CD4-positive, alpha-beta T cell treated with Interferon gamma for 1 hour (primary cell): ENCODE measurements around the gene ALPG.
"Not testable (repeated sequence)": the region's sequence is repeated elsewhere in the genome, so short reads cannot be mapped to it uniquely, and the experiment has no call there.

Experiments
- DNase-seq: peaks from one replicate; pipeline ENCODE4 v3.0.0-alpha.2; 2020

ALPG gene

DNA sequence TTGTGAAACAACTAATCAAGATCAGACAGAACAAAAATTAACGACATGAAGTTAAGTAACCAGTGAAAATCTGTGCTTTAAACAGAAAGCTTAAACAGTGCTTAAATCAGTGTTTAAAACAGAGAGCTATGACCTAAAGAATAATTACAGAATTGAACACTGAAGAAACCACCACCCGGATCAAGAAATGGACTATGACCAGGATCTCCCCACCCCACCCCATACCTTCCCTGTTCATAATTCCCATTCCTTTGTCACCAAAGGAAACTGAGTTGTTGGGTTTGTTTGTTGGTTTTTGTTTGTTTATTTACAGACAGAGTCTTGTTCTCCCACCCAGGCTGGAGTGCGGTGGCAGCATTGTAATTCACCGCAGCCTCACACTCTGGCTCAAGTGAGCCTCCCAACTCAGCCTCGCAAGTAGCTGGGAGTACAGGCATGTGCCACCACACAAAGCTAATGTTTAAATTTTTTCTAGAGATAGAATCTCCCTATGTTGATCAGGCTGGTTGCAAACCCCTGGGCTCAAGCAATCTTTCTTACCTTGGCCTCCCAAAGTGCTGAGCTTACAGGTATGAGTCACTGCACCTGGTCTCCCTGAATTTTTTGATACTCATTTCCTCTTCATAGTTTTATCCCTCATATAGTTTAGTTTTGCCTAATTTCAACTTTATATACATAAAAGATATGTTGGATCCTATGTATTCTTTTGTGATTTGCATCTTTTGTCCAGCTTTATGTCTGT, 8.2 kb upstream of the ALPG start:
- DNase-seq = no peak

DNA sequence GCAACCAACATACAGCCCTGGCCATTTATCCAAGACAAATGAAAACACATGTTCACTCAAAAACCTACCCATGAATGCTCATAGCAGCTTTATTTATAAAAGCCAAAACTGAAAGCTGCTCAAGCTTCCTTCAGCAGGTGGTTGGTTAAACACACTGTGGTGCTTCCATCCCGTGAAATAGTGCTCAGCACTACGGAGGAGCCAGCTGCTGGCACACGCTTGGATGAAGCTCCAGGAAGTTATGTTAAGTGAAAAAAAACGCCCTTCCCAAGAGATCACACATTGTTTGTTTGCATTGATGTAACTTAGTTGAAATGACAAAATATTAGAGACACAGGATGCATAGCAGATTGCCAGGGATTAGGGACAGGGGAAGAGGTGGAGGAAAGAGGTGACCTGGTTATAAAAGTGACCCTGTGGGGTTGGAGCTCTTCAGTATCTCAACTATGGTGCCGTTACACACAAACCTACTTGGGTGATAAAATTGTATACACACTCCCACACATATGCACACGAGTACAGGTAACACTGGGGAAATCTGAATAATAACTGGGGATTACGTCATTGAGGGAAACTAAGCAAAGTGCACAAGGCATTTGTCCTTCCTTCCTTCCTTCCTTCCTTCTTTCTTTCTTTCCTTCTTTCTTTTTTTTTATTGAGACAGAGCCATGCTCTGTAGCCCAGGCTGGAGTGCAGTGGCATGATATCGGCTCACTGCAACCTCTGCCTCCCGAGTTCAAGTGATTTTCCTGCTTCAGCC, 6.2 kb upstream of the ALPG start:
- no peak for DNase-seq

DNA sequence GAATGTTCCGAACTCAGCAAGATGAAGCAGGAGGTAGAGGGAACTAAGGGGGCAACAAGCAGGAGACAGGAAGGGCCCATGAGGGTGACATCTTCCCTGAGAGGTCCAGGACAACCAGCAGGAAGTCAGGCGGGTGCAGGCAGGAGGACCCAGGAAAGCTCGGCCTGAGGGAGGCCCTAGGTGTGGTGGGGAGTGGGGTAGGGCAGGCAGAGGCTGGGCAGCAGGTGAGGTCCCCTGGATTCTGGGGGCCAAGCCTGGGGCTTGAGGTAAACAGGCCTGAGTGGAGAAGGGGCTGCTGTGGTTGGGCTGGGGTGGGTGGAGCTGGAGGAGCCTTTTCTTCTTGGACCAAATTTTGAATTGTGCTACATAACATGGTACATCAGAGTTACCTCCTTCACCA, 4.1 kb upstream of the ALPG start:
- DNase-seq = no peak

DNA sequence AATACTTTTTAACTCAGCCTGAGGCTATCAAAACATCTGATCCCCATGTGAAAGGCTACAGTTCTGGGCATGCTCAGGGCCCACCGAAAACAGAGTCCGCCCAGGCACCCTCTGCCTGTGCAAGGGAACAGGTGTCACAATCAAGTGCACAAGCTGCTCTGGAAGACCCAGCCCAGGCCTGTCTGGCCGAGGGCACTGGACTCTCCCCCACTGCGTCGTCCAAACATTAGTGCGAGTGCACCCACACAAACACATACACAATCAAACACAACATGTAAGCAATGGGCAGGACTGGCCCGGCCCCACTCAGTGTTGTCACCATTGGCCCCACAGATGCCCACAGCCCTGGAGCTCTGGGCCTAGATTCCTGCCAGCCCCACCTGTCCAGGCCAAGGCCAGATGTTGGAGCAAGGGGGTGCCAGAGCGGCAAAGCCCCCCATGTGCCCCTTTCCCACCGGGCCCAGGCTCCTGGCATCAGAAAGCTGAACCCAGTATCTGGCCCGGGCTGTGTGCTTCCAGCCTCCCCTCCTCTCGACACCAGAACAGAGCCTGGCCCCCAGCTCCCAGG, 617 bp upstream of the ALPG start:
- no peak for DNase-seq

DNA sequence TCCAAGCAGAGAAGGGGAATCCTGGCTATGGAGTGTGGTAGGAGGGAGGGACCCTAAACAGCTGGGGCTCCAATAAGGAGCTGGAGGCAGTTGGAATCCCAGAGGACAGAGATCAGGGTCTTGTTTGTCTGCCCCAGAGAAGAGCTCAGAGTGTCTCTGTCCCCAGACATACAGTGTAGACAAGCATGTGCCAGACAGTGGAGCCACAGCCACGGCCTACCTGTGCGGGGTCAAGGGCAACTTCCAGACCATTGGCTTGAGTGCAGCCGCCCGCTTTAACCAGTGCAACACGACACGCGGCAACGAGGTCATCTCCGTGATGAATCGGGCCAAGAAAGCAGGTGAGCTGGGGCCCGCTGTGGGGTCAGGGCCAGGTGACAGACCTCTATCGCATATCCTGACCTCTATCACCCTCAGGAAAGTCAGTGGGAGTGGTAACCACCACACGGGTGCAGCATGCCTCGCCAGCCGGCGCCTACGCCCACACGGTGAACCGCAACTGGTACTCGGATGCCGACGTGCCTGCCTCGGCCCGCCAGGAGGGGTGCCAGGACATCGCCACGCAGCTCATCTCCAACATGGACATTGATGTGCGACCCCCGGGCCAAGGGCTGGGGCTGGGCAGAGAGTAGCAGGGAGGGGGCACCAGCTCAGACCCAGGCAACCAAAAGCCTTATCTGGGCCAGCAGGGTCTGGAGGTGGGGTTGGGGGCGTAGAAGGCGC, 945 bp downstream of the ALPG start:
- not testable (repeated sequence) for DNase-seq

DNA sequence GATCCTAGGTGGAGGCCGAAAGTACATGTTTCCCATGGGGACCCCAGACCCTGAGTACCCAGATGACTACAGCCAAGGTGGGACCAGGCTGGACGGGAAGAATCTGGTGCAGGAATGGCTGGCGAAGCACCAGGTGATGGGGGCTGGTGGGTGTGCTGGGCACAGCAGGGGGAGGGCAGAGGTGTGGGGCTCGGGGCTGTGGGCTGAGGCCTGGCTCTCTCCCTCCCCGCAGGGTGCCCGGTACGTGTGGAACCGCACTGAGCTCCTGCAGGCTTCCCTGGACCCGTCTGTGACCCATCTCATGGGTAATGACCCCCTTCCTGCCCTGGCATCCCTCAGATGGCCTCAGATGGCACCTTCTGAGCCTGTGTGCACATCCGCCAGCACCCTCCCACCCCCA, 1.6 kb downstream of the ALPG start:
- not testable (repeated sequence) for DNase-seq

DNA sequence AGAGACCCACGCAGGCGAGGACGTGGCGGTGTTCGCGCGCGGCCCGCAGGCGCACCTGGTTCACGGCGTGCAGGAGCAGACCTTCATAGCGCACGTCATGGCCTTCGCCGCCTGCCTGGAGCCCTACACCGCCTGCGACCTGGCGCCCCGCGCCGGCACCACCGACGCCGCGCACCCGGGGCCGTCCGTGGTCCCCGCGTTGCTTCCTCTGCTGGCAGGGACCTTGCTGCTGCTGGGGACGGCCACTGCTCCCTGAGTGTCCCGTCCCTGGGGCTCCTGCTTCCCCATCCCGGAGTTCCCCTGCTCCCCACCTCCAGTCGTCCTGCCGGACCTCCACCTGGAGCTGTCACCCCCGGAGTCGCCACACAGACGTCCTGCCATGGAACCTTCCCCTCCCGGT, 3.0 kb downstream of the ALPG start:
- not testable (repeated sequence) for DNase-seq

DNA sequence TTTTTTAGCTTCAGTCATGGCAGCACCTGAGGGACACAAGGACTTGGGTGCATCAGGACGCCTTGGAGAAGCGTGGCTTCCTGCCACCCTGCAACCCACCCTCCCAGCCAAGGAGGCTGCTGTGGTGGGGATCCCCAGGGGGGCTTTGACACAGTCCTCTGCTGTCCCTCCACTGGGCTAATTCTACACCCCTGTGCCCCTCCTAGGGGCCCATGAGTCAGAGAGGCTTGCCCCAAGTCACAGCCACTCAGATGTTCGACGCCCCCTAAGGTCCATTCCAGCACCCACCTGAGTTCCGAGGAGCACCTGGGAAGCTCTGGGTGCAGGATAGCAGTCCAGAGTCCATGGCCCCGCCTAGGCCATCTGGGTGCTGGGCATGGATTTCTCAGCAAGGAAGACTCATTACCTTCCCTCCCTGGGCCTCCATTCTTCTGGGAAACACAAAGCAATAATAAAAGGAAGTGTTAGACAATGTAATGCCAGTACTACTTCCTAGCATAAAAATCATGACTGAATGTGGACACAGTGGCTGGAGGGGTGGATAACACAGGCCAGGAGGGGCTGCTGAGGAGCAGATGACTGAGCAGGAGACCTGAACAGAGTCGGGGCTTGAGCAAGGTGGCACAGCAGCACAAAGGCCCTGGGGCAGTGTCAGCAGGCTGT, 3.7 kb downstream of the ALPG start:
- no peak for DNase-seq

DNA sequence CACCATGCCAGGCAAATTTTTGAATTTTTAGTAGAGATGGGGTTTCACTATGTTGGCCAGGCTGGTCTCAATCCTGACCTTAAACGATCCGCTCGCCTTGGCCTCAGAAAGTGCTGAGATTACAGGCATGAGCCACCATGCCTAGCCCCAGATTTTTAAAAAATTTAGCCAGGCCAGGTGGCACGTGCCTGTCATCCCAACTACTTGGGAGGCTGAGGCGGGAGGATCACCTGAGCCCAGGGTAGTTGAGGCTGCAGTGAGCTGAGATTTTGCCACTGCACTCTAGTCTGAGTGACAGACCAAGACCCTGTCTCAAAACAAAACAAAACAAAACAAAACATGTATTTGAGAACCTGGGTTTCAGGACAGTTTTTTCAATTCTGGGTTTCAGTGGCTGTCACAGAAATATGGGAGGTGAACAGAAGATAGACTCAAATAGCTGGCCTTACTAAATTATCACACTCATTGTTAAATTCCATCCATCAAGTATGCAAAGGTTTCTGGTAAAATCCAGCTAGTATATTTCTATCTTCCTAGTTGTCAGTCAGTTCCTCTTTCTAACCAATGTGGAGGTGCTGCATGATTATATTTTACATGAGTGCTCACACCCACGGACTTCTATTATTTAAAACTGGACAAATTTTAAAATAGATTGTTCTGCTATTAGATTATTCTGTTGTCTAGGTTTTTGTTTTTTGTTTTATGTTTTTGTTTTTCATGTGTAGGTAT, 5.4 kb downstream of the ALPG start:
- no peak for DNase-seq

DNA sequence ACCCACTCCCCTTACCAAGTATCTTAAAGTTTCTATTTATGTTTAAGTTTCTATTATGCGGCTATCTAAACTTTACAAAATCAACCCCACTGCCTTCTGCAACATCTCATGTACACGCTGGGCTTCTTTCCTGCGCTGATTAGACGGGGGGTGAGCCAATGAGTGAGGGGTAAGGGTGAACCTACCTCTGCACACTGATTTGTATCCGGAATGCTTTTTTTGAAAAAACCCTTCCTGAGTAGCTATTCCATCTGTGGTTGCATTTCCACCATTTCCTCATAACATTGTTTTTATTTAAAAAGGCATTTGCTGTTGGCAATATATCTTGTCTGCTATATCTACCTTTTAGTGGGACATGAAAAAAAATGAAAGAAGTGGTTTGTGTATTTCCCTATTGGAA, 6.3 kb downstream of the ALPG start:
- no peak for DNase-seq

DNA sequence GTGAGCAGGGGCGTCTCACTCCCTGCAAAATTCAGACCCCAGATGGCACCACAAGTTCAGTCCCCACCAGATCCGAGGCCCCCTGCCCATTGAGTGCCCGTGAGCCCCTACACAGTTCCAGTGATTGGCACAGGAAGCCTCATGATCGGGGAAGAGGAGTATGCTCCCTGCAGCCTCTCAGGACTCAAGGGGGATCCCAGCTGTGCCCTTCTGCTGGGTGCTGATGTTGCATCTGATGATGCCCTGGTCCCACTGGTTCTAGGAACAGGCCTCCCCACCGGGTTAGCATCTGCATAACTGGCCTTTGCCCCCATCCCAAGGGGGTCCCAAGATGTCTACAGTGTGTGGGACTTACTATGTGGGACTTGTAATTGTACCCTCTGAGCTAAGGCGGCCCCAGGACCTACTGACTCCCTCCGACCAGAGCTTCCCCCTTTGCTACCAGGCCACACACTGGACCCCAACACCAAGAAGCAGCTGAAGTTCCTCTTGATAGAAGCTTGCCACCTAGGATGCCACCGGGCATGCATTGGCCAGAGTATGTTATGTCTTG, 8.6 kb downstream of the ALPG start:
- no peak for DNase-seq

DNA sequence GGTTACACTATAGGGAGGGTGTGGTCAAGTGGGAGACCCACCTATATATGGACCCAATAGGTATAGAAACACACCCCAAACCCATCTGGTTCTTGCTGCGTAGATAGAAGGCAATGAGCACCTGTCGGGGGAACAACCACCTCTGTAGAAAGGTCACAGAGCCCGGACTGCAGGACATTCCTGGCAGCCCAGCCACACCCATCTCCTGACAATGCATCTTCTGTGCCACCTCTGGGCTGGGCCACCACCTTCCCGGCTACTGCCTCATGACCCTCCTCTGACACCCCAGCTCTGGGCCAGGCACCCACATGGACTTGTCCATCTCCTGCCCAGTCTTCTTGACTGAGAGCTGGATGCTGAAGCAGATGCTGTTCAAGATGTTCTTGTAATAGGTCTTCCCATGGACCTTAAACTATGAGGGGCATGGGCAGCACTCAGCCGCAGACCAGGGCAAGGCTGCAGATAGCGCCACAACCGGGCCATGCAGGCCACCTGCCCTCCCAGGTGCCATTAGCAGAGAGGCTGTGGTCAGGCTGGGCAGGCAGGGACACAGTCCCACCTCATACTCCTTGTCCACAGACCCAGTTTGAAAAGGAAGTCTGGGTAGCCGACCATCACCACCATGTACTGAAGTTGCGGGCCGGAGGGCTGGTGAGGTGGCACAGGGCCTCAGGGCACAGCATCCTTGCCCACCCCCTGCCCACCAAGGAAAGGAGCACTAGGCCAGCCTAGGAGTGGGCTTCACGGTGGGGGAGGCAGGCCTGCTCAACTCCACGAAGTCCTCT, 9.3 kb downstream of the ALPG start:
- no peak for DNase-seq

DNA sequence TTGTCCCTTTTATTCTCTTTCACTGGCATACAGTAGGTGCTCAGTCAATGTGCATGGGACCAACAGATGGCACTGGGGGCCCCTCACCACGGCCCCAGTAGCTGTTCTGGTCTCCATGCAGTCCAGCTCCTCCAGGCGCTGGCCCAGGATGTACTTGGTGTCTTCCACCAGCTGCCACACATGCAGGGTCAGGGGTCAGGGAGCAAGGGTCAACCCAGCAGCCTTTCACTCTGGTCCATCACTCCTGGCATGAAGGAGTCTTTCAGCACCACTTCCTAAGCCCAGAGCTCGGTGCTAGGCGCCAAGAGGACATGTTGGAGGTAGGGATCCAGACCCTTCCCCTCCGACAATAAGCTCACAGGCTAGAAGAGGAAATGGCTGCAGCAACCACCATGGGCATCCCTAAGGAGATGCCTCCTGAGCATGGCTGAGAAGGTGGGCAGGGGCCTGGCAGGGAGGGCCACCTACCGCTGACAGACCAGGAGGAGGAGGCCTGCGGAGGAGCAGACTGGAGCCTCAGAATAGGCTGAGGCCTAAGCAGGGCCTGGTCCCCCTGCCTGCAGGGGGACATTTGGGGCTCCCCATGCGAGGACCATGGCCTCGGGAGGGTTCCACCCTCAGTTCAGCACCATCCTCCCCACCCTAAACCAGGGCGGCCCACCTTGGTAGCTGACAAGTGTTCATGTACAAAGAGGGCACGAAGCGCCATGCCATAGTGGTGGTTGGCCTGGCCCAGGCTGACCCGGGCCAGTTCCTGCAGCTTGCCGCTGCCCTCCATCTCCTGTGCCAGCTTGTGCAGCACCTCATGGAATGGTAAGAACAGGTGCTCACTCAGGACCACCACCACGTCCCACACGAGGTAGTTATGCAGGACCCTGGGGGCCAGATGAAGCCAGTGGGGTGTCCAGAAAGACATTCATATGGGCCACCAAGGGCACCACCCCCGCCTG, 10.2 kb downstream of the ALPG start:
- DNase-seq = no peak

DNA sequence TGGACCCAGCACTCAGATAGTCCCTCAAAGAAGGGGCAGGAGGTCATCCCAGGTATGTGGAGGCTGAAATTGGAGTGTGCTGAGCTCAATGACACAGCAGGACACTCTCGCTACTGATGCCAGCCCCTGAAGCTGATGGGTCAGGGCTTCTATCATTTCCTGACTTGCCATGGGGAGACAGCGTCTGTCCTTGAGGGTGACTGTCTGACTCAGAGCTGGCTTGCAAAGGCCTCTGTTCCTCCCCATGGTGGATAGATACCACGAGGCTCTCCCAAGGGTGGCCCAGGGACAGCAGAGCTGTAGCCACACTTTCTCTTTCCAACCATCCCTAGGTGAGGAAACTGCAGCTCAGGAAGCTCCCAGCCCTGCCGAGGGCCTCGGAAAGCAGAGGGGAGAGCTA, 10.8 kb downstream of the ALPG start:
- DNase-seq = no peak

DNA sequence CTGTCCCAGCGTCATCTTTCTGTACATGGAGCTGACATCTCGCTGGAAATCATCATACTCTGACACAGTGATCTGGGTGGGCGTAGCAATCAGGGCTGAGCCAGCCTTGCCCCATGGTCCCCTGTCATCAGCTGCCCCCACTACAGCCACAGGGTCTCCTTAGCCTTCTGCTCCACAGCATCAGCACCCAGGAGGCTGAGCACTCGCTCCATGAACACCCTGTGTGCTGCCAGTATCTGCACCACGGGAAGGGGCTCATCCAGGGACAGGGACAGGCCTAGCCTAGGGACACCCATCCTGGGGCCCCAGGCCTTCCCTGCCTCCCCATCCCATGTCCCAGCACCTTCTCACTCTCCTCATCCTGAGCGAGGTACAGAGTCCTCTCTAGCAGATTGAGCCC, 11.4 kb downstream of the ALPG start:
- no peak for DNase-seq

DNA sequence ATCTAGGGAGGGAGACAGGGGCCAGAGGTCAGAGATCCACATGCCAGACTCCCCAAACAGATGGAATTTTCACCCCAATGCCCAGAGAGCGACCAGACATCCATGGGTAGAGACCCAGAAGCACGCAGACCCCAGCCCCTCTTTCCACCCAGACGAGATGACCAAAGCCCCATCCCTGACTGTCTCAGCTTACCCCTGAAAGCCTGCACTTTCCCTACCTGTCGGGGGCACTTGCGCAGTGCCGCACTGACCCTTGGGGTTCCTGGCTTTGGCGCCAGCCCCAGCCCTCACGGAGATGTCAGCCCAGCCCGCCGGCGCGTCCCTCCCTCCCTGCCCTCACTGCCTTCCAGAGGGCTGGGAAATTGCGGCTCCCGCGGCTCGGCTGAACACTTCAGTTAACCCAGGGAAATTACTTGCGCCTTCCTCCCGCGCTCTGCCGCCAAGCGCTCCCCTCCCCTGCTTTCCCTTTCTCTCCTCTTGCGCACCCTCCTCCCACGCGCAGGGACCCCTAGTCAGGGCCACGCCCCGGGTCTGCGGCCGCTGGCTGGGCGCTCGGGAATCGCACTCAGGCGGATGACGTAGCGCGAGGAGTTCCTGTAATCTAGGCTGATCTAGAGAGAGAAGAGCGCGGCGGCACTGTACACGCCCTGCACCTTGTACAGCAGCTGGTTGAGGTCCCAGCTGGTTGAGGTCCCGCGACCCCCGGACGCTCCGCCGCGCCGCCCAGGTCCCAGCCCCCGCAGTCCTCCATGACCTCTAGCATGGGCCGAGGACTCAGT, 12.0 kb downstream of the ALPG start:
- no peak for DNase-seq

DNA sequence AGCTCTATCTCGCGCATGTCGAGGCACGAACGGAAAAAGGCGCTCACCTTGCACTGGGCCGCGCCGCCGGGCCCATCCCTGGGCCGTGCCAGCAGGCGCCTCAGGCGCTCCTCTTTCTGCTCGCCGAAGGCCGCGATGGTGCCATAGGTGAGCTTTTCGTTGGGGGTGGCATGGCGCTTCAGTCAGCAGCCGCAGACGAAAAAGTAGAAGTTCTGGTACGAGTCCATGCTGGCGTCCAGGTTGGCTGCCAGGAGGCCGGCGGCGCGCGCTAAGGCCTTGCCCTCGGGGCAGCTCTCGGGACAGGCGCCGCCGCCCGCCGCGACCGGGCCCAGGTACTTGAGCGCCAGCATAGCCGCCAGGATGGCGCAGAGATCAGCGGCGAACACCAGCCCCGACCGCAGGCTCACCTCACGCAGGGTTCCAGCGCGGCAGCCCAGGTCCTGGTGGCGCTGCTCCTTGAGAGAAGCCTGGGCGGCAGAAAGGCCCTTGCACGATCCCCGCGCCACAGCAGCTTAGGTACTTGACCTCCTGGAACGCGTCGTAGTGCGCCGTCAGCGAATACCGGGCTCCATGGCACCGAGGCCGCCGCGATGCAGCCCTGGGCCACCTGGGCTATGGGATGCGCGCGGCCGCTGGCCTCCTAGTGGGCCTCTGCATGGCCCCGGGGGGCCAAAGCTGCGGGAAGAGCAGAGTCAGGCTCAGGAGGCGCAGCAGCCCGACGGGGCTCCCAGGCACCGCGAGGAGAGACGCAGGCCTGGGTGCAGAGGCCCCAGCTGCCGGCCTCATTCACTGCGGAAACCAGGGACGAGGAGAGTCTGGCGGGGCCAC, 12.8 kb downstream of the ALPG start:
- DNase-seq = no peak

DNA sequence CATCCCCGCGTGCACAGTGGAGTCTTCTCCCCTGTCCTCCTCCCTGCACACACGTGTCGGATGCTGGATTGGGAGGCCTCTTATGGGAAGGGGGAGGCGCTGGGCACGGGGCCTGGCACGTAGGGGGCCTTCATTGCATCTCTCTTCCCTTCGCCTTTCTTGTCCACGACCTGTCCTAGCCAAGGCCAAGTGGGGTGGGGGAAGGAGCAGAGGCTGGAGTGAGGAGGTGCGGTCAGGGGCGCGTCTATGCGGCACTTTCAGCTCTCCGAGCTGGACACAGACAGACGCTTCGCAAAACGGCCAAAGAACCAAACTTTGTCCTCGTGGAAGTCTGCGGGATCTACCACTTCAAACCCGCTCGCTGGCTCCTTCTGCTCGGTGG, 13.4 kb downstream of the ALPG start:
- no peak for DNase-seq
